Head of caudate nucleus (tissue), 42 donors: ENCODE data around the gene CKAP5.

Experiments used
- DNase-seq, 42 donors: peaks; one replicate each; pipeline versions ENCODE4 v3.0.0 to v3.0.0-alpha.2; 2020 to 2021; ENCODE audit warnings: mixed read lengths in 7 of 42
- intact Hi-C: fragments of 100-400 bp; cut with DNase I; formaldehyde crosslinking; loops from one replicate; pipeline ENCODE4 v1.15.0; 2022

The CKAP5 gene

GRCh38 chr11:46737699-46738098 is 108.4 kb downstream of the CKAP5 start:
- no peak for DNase-seq
- intact Hi-C loops, result no loop called here

- no peak for DNase-seq
- intact Hi-C loops, result no loop called here
Measured at GRCh38 chr11:46736615-46737014, 109.5 kb downstream of the CKAP5 start.

GRCh38 chr11:46736146-46736545 is 109.9 kb downstream of the CKAP5 start:
- DNase-seq, result no peak
- intact Hi-C loops, result no loop called here

- intact Hi-C loops, result no loop called here
- no peak for DNase-seq
Measured at GRCh38 chr11:46733234-46733633, 112.8 kb downstream of the CKAP5 start.

- intact Hi-C loops, result no loop called here
- no peak for DNase-seq
Measured at GRCh38 chr11:46731545-46731944, 114.5 kb downstream of the CKAP5 start.

- DNase-seq, result no peak
- intact Hi-C loops, result no loop called here
Measured at GRCh38 chr11:46729110-46730027, 116.7 kb downstream of the CKAP5 start.

GRCh38 chr11:46728659-46729040 is 117.4 kb downstream of the CKAP5 start:
- no peak for DNase-seq

GRCh38 chr11:46727952-46728658 is 118.0 kb downstream of the CKAP5 start:
- DNase-seq, result no peak
- intact Hi-C loops, result no loop called here

More at GRCh38 chr11:46728659-46729040, 117.4 kb downstream of the CKAP5 start:
- intact Hi-C loops, result no loop called here

GRCh38 chr11:46726206-46726862 is 119.7 kb downstream of the CKAP5 start:
- DNase-seq, result no peak
- intact Hi-C loops, result no loop called here

GRCh38 chr11:46725338-46726205 is 120.5 kb downstream of the CKAP5 start:
- DNase-seq, result no peak
- intact Hi-C loops, result no loop called here

- DNase-seq, result no peak
- intact Hi-C loops, result no loop called here
Measured at GRCh38 chr11:46724088-46724487, 122.0 kb downstream of the CKAP5 start.

- no peak for DNase-seq
Measured at GRCh38 chr11:46723359-46723680, 122.8 kb downstream of the CKAP5 start.

GRCh38 chr11:46722566-46723358 is 123.3 kb downstream of the CKAP5 start:
- intact Hi-C loops, result no loop called here

More at GRCh38 chr11:46723359-46723680, 122.8 kb downstream of the CKAP5 start:
- intact Hi-C loops, result no loop called here

GRCh38 chr11:46721286-46721685 is 124.8 kb downstream of the CKAP5 start:
- DNase-seq, result no peak
- intact Hi-C loops, result no loop called here

More at GRCh38 chr11:46722566-46723358, 123.3 kb downstream of the CKAP5 start:
- DNase-seq, result no peak

GRCh38 chr11:46719543-46720218 is 126.4 kb downstream of the CKAP5 start:
- DNase-seq, result no peak
- intact Hi-C loops, result no loop called here

- intact Hi-C loops, result no loop called here
Measured at GRCh38 chr11:46719048-46719542, 127.0 kb downstream of the CKAP5 start, which contains the start of gene F2. Gene F2 (plus strand): TSS chr11:46719213. CDS start chr11:46719236, 23 bp downstream.

More at GRCh38 chr11:46719048-46719542, 127.0 kb downstream of the CKAP5 start, which contains the start of gene F2:
- no peak for DNase-seq
